ENCODE data around the gene LRPAP1.

- TF ChIP-seq POLR2A (IDR thresholded peaks at IDR 0.05) (no peak), CTCF (IDR thresholded peaks at IDR 0.05) (no peak)
These were observed 31.2 kb upstream of the LRPAP1 start for GRCh38 chr4:3563403-3563802.
